B cell (primary cell): Measurements from ENCODE around the gene PLCG1. TPM values are rescaled to one million over a fixed set of nuclear protein-coding genes. Genes with fewer than 3 reads are reported as not detected.

ENCODE experiments used
- ATAC-seq: fragments of 200-7000 bp; cut with Tn5 transposase; one replicate; pipeline ENCODE4 v1.10.0; 2021; ENCODE audit warnings: low read depth, mild to moderate bottlenecking, moderate number of reproducible peaks, moderate library complexity
- CTCF ChIA-PET: fragments of 350-600 bp; sonication (Branson Sonifier 250); formaldehyde crosslinking; loops from one replicate; lab custom pipeline; 2021; ENCODE audit warnings: antibody characterized with exemption, inconsistent platforms; lab: Charles Lee
- POLR2A ChIA-PET: fragments of 350-600 bp; sonication (Branson Sonifier 250); formaldehyde crosslinking; loops from one replicate; lab custom pipeline; 2021; ENCODE audit warnings: antibody characterized with exemption; lab: Charles Lee
- DNase-seq: peaks from one replicate; pipeline ENCODE4 v3.0.0; 2013
- H2AFZ ChIP-seq: 2 replicates; pipeline ENCODE4 v1.6.1; 2012; ENCODE audit warnings: mild to moderate bottlenecking, low read depth, low read length; ENCODE audit not compliant: insufficient read depth, poor library complexity, severe bottlenecking
- H3K27ac ChIP-seq, 2 donors: 1 replicate in 1 of 2; 2 replicates in 1 of 2; pipeline ENCODE4 v1.5.1; 2012 to 2013; ENCODE audit warnings: low read length in 2 of 2, mild to moderate bottlenecking in 2 of 2, moderate library complexity in 1 of 2
- H3K27me3 ChIP-seq, 4 experiments: fragments of 200-600 bp in 1 of 4; sonication (generic) in 1 of 4; replicated peaks in 1 of 4; 1 replicate in 2 of 4; 2 replicates in 2 of 4; pipeline versions ENCODE4 v1.6.1 to v1.7.0; 2013 to 2016; ENCODE audit warnings: low read length in 3 of 4, mild to moderate bottlenecking in 2 of 4, mixed read lengths in 1 of 4, moderate library complexity in 1 of 4; ENCODE audit not compliant: insufficient read depth in 4 of 4, control insufficient read depth in 3 of 4; ENCODE audit errors: control extremely low read depth in 1 of 4
- H3K36me3 ChIP-seq, 2 experiments: replicated peaks in 1 of 2; 1 replicate in 1 of 2; 2 replicates in 1 of 2; pipeline versions ENCODE4 v1.6.1 to v1.7.1; 2013; ENCODE audit warnings: low read length in 1 of 2; ENCODE audit not compliant: insufficient read depth in 2 of 2, control insufficient read depth in 1 of 2; ENCODE audit errors: control extremely low read depth in 1 of 2, extremely low read depth in 1 of 2
- H3K4me1 ChIP-seq, 2 donors: fragments of 200-600 bp in 1 of 2; sonication (generic) in 1 of 2; 1 replicate in 1 of 2; 2 replicates in 1 of 2; pipeline versions ENCODE4 v1.5.1 to v1.6.1; 2013 to 2017; ENCODE audit warnings: low read length in 2 of 2; ENCODE audit not compliant: control insufficient read depth in 2 of 2, insufficient read depth in 2 of 2
- H3K4me2 ChIP-seq: replicated peaks from 2 replicates; pipeline ENCODE3; 2012; ENCODE audit warnings: mild to moderate bottlenecking, low read depth, low read length; ENCODE audit not compliant: poor library complexity, severe bottlenecking
- H3K4me3 ChIP-seq, 5 experiments: fragments of 200-600 bp in 1 of 5; sonication (generic) in 1 of 5; 1 replicate in 3 of 5; 2 replicates in 2 of 5; pipeline versions ENCODE4 v1.5.1 to v1.7.0; 2011 to 2016; ENCODE audit warnings: low read length in 4 of 5, mild to moderate bottlenecking in 4 of 5, low read depth in 2 of 5, control low read depth in 1 of 5, moderate library complexity in 1 of 5; ENCODE audit not compliant: insufficient read depth in 1 of 5; ENCODE audit errors: control extremely low read depth in 1 of 5, extremely low read depth in 1 of 5
- H3K79me2 ChIP-seq: fragments of 200-600 bp; sonication (generic); one replicate; pipeline ENCODE4 v1.6.0; 2016; ENCODE audit warnings: low read length; ENCODE audit not compliant: control insufficient read depth, insufficient read depth
- H3K9ac ChIP-seq: fragments of 200-600 bp; sonication (generic); 2 replicates; pipeline ENCODE4 v1.6.1; 2017; ENCODE audit warnings: mild to moderate bottlenecking, low read length, moderate library complexity
- H3K9me3 ChIP-seq, 3 donors: one replicate each; pipeline versions ENCODE4 v1.6.1 to v1.7.1; 2013; ENCODE audit warnings: low read length in 2 of 3; ENCODE audit not compliant: control insufficient read depth in 2 of 3, insufficient read depth in 1 of 3; ENCODE audit errors: control extremely low read depth in 1 of 3
- H4K20me1 ChIP-seq: 2 replicates; pipeline ENCODE4 v1.6.0; 2012; ENCODE audit warnings: mild to moderate bottlenecking, low read length; ENCODE audit not compliant: insufficient read depth, control insufficient read depth, poor library complexity, severe bottlenecking
- H3K27ac Mint-ChIP-seq: one replicate; pipeline ENCODE4 v1.8.0; 2021; ENCODE audit warnings: mixed read lengths
- H3K27me3 Mint-ChIP-seq: one replicate; pipeline ENCODE4 v1.8.0; 2021; ENCODE audit warnings: mixed read lengths
- H3K4me1 Mint-ChIP-seq: one replicate; pipeline ENCODE4 v1.8.0; 2021; ENCODE audit warnings: mixed read lengths
- H3K4me3 Mint-ChIP-seq: one replicate; pipeline ENCODE4 v1.8.0; 2021; ENCODE audit warnings: mixed read lengths
- H3K9me3 Mint-ChIP-seq: one replicate; pipeline ENCODE4 v1.8.0; 2022; ENCODE audit warnings: mixed read lengths; ENCODE audit not compliant: insufficient read depth
- CTCF ChIP-seq: fragments of 200-600 bp; IDR thresholded peaks from one replicate; pipeline ENCODE4 v1.8.0; 2022; ENCODE audit warnings: antibody characterized with exemption, mild to moderate bottlenecking
- EZH2 ChIP-seq: IDR thresholded peaks from 2 replicates; pipeline ENCODE4 v1.6.1; 2012; ENCODE audit warnings: borderline replicate concordance, low read depth, mild to moderate bottlenecking, moderate library complexity, low read length; ENCODE audit not compliant: insufficient read depth, poor library complexity, severe bottlenecking
- WGBS: methylation state at CpG from one replicate; pipeline ENCODE4 v1.1.5; 2013; ENCODE audit warnings: missing lambda C conversion rate; ENCODE audit not compliant: insufficient coverage; 5-methylcytosine and 5-hydroxymethylcytosine counted together
- intact Hi-C: fragments of 100-400 bp; cut with micrococcal nuclease; formaldehyde crosslinking; loops from one replicate; pipeline ENCODE4 v1.10.0; 2022
- polyA plus RNA-seq: library from polyadenylated mRNA; depleted of rRNA; stranded (reverse); fragments of >200 nt; gene quantifications from 2 replicates; pipeline ENCODE4 v1.2.3, GENCODE V29; 2012
- total RNA-seq, 2 donors: library from RNA; stranded (reverse); fragments of 120-200 nt in 1 of 2; gene quantifications; 1 replicate in 1 of 2; 2 replicates in 1 of 2; pipeline versions ENCODE4 v1.2.3 to v1.2.4, GENCODE V29; 2013 to 2022

PLCG1 gene
- total and polyA plus RNA-seq, 2 donors (not counting 1 experiment from before 2014, with no cell fraction given), result 98.7 to 101 TPM

GRCh38 chr20:41142919-41143318, 5.6 kb downstream of the PLCG1 start:
- ATAC-seq, result peak; percentile 34
- POLR2A ChIA-PET, result no interaction called here
- CTCF ChIA-PET, result interaction anchor here (1.4 to 1.9 kb wide), 3 partner anchors 8 to 197 kb away, joined by 5 to 11 read pairs (median 8); no protein-coding TSS in a partner anchor

GRCh38 chr20:41143354-41143753, 6.0 kb downstream of the PLCG1 start:
- H3K36me3 ChIP-seq, result peaks cover 0 to 3% of the 10 kb centered on the region in 2 experiments
- no peaks in the 10 kb centered on the region for H3K27me3 ChIP-seq
- no peak overlapping the region for H3K9ac ChIP-seq
- H3K79me2 ChIP-seq, result peaks cover 90% of the 10 kb centered on the region
- H4K20me1 ChIP-seq, result peaks cover 49% of the 10 kb centered on the region
- peaks cover 59 to 71% of the 10 kb centered on the region in 2 donors for H3K4me1 ChIP-seq
- Mint-ChIP-seq H3K9me3 (no peaks in the 10 kb centered on the region), H3K27me3 (no peaks in the 10 kb centered on the region), H3K4me1 (peaks cover 87% of the 10 kb centered on the region), H3K27ac (peak overlapping the region; percentile 37), H3K4me3 (peak overlapping the region; percentile 16)
- ChIA-PET POLR2A (no interaction called here), CTCF (interaction anchor here (0.9 to 1.7 kb wide), 3 partner anchors 9 to 49 kb away, joined by 3 to 11 read pairs (median 5); no protein-coding TSS in a partner anchor)
- no peak for TF ChIP-seq CTCF
- no peak for TF ChIP-seq EZH2
- no peak for ATAC-seq
- H2AFZ ChIP-seq, result no peak overlapping the region
- H3K4me2 ChIP-seq, result peak overlapping the region; percentile 33
- no peaks in the 10 kb centered on the region for H3K9me3 ChIP-seq
- intact Hi-C loops, result no loop called here
- no peak for DNase-seq
- H3K27ac ChIP-seq, result no peak overlapping the region
- no peak overlapping the region for H3K4me3 ChIP-seq
- WGBS, result 100% methylated on average over 2 of the region's 2 CpGs

More at GRCh38 chr20:41142919-41143318, 5.6 kb downstream of the PLCG1 start:
- intact Hi-C loops, result no loop called here
- Histone ChIP-seq H3K4me3 (no peak overlapping the region), H3K79me2 (peaks cover 87% of the 10 kb centered on the region), H3K9ac (no peak overlapping the region), H3K27me3 (no peaks in the 10 kb centered on the region), H3K27ac (no peak overlapping the region), H3K36me3 (peaks cover 0 to 3% of the 10 kb centered on the region in 2 experiments), H2AFZ (no peak overlapping the region), H3K4me1 (peaks cover 63 to 75% of the 10 kb centered on the region in 2 donors), H4K20me1 (peaks cover 45% of the 10 kb centered on the region), H3K9me3 (no peaks in the 10 kb centered on the region), H3K4me2 (peak overlapping the region; percentile 33)
- 47% methylated on average over 2 of the region's 5 CpGs for WGBS
- Mint-ChIP-seq H3K27me3 (no peaks in the 10 kb centered on the region), H3K4me3 (peak overlapping the region; percentile 16), H3K27ac (peak overlapping the region; percentile 37), H3K9me3 (no peaks in the 10 kb centered on the region), H3K4me1 (peaks cover 86% of the 10 kb centered on the region)
- TF ChIP-seq CTCF, result no peak
- no peak for TF ChIP-seq EZH2
- peak; percentile 40 for DNase-seq
